CD4-positive, alpha-beta T cell (primary cell): Measurements from ENCODE around the gene PRG2. TPM values are rescaled to one million over a fixed set of nuclear protein-coding genes. Genes with fewer than 3 reads are reported as not detected.
A peak's percentile ranks its signal among the peaks of the same experiment; 100 is the strongest.

Source experiments
- ATAC-seq: fragments of 200-7000 bp; cut with Tn5 transposase; one replicate; pipeline ENCODE4 v1.10.0; 2022; ENCODE audit warnings: mild to moderate bottlenecking; ENCODE audit not compliant: poor library complexity
- CTCF ChIA-PET: fragments of 350-600 bp; sonication (Branson Sonifier 250); formaldehyde crosslinking; loops from one replicate; lab custom pipeline; 2021; ENCODE audit warnings: antibody characterized with exemption, inconsistent platforms; lab: Charles Lee
- POLR2A ChIA-PET: fragments of 350-600 bp; sonication (Branson Sonifier 250); formaldehyde crosslinking; loops from one replicate; lab custom pipeline; 2021; ENCODE audit warnings: antibody characterized with exemption, inconsistent platforms; lab: Charles Lee
- DNase-seq, 14 experiments: peaks; one replicate each; pipeline ENCODE4 v3.0.0-alpha.2; 2013 to 2020; ENCODE audit warnings: mixed read lengths in 2 of 14
- H3K27ac ChIP-seq, 2 donors: one replicate each; pipeline versions ENCODE4 v1.5.1 to v1.7.0; 2013; ENCODE audit warnings: low read length in 2 of 2, low read depth in 1 of 2, mild to moderate bottlenecking in 1 of 2
- H3K27me3 ChIP-seq, 2 experiments: 1 replicate in 1 of 2; 2 replicates in 1 of 2; pipeline versions ENCODE4 v1.6.1 to v1.7.0; 2013; ENCODE audit warnings: low read length in 2 of 2, control low read depth in 1 of 2, mild to moderate bottlenecking in 1 of 2, moderate library complexity in 1 of 2; ENCODE audit not compliant: insufficient read depth in 2 of 2, control insufficient read depth in 1 of 2
- H3K36me3 ChIP-seq: one replicate; pipeline ENCODE4 v1.6.1; 2013; ENCODE audit warnings: low read length, control low read depth; ENCODE audit not compliant: insufficient read depth
- H3K4me1 ChIP-seq: one replicate; pipeline ENCODE4 v1.6.1; 2013; ENCODE audit warnings: low read length, control low read depth; ENCODE audit not compliant: insufficient read depth
- H3K4me3 ChIP-seq: one replicate; pipeline ENCODE4 v1.5.1; 2013; ENCODE audit warnings: mild to moderate bottlenecking, low read length, moderate library complexity
- H3K9me3 ChIP-seq, 2 experiments: 1 replicate in 1 of 2; 2 replicates in 1 of 2; pipeline versions ENCODE4 v1.6.1 to v1.7.0; 2013; ENCODE audit warnings: low read length in 2 of 2, mild to moderate bottlenecking in 2 of 2, control low read depth in 1 of 2, moderate library complexity in 1 of 2; ENCODE audit not compliant: control insufficient read depth in 1 of 2, insufficient read depth in 1 of 2
- H3K27ac Mint-ChIP-seq: one replicate; pipeline ENCODE4 v1.8.0; 2020; ENCODE audit warnings: mixed read lengths
- H3K27me3 Mint-ChIP-seq: one replicate; pipeline ENCODE4 v1.8.0; 2021; ENCODE audit warnings: mixed read lengths
- H3K36me3 Mint-ChIP-seq: one replicate; pipeline ENCODE4 v1.8.0; 2021; ENCODE audit warnings: low read depth, mixed read lengths
- H3K4me1 Mint-ChIP-seq: one replicate; pipeline ENCODE4 v1.8.0; 2021; ENCODE audit warnings: low read depth, mixed read lengths
- H3K4me3 Mint-ChIP-seq: one replicate; pipeline ENCODE4 v1.8.0; 2020; ENCODE audit warnings: mild to moderate bottlenecking, mixed read lengths
- H3K9me3 Mint-ChIP-seq: one replicate; pipeline ENCODE4 v1.8.0; 2020; ENCODE audit warnings: mixed read lengths
- intact Hi-C, 2 experiments: fragments of 100-400 bp; cut with DNase I in 1 of 2; cut with micrococcal nuclease in 1 of 2; formaldehyde crosslinking; loops; one replicate each; pipeline versions ENCODE4 v1.15.1 to v1.9.0; 2023 to 2025; cut with DNase I, micrococcal nuclease
- total RNA-seq, 174 experiments: library from RNA in 2 of 174; stranded (reverse) in 2 of 174; gene quantifications; one replicate each; pipeline ENCODE4 v1.2.3 and lab custom pipeline; 2021 to 2026
- TF ChIP-seq, protein P1 (sequence below): fragments of 200-600 bp; IDR thresholded peaks from one replicate; pipeline ENCODE4 v1.8.0; 2022; ENCODE audit warnings: antibody characterized with exemption, mild to moderate bottlenecking

PRG2 gene
- total RNA-seq, 2 experiments from 2014 or later = 0.53 to 1.1 TPM

DNA sequence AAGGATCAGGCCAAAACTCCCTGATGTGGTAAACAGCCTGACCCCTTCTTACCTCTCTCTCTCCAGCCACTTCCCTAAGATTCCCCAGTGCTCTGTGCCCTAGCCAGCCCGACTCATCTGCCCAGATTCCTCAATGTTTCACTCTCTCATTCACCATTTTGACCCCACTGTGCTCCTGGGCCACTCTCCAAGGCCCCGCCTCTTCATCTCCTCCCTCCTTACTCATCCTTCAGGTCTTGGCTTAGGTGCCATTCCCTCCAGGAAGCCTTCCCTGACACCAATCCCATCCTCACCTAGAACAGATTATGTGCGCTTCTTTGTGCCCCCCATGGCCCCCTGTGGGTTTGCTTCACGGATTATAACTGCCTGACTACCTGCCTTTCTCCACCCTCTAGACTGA is 23.2 kb upstream of the PRG2 start:
- Mint-ChIP-seq H3K4me3 (no peak overlapping the region), H3K27me3 (no peaks in the 10 kb centered on the region), H3K4me1 (no peaks in the 10 kb centered on the region), H3K36me3 (peaks cover 87% of the 10 kb centered on the region), H3K9me3 (no peaks in the 10 kb centered on the region), H3K27ac (no peak overlapping the region)
- TF ChIP-seq, protein P1, sequence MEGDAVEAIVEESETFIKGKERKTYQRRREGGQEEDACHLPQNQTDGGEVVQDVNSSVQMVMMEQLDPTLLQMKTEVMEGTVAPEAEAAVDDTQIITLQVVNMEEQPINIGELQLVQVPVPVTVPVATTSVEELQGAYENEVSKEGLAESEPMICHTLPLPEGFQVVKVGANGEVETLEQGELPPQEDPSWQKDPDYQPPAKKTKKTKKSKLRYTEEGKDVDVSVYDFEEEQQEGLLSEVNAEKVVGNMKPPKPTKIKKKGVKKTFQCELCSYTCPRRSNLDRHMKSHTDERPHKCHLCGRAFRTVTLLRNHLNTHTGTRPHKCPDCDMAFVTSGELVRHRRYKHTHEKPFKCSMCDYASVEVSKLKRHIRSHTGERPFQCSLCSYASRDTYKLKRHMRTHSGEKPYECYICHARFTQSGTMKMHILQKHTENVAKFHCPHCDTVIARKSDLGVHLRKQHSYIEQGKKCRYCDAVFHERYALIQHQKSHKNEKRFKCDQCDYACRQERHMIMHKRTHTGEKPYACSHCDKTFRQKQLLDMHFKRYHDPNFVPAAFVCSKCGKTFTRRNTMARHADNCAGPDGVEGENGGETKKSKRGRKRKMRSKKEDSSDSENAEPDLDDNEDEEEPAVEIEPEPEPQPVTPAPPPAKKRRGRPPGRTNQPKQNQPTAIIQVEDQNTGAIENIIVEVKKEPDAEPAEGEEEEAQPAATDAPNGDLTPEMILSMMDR = no peak
- ChIA-PET POLR2A (no interaction called here), CTCF (no interaction called here)
- no peak overlapping the region for H3K27ac ChIP-seq
- no peaks in the 10 kb centered on the region for H3K4me1 ChIP-seq
- intact Hi-C loops = no loop called here
- no peaks in the 10 kb centered on the region for H3K9me3 ChIP-seq
- ATAC-seq (no peak), DNase-seq (no peak)
- no peaks in the 10 kb centered on the region for H3K27me3 ChIP-seq
- H3K36me3 ChIP-seq = peaks cover 71% of the 10 kb centered on the region
- no peak overlapping the region for H3K4me3 ChIP-seq

GRCh38 chr11:57410287-57410686 is 19.8 kb upstream of the PRG2 start:
- H3K4me3 ChIP-seq = no peak overlapping the region
- Mint-ChIP-seq H3K27ac (no peak overlapping the region), H3K27me3 (no peaks in the 10 kb centered on the region), H3K9me3 (no peaks in the 10 kb centered on the region), H3K36me3 (peaks cover 87% of the 10 kb centered on the region), H3K4me1 (no peaks in the 10 kb centered on the region), H3K4me3 (no peak overlapping the region)
- H3K4me1 ChIP-seq = peaks cover 4% of the 10 kb centered on the region
- intact Hi-C loops = no loop called here
- ATAC-seq = no peak
- no peak overlapping the region for H3K27ac ChIP-seq
- ChIA-PET POLR2A (no interaction called here), CTCF (no interaction called here)
- H3K27me3 ChIP-seq = no peaks in the 10 kb centered on the region
- TF ChIP-seq, protein P1 = no peak
- peaks cover 61% of the 10 kb centered on the region for H3K36me3 ChIP-seq
- no peaks in the 10 kb centered on the region for H3K9me3 ChIP-seq
- DNase-seq = peak in 2 of 14 experiments; percentile 8 to 24

DNA sequence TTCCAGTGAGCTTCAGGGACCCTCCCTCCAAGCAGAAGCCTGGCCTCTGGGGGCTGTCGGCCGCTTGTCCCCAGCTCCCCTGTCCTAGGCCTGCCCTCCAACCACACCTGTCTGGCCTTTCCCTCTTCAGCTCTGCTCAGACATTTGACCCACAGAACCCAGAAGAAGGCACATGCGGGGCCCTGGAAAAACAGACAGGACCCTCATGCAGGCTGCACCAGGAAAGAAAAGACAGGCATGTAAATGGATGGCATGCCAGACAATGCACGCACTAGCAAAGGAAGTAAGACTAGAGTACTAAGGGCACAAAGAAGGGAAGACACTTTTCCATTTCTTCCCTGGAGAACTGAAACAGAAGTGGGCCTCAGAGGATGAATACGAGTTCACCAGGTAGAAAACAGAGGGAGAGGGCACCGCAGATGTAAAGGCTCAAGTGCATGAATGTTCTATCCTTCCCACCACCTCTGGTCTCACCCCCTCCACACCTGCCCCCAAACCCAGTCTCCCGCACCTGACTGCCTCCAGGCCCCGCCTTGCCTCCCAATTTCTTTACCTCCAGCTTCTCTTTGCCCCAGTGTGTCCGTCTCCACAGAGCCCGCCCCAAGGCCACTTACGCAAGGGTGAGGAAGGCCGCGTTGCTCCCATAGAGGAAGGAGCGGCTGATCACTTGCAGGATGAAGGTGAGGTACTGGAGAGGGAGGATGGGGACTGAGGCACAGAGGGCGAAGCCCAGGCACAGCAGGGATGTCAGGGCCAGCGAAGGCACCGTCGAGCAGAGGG is 19.1 kb upstream of the PRG2 start:
- H3K4me1 Mint-ChIP-seq = no peaks in the 10 kb centered on the region
- Histone ChIP-seq H3K9me3 (no peaks in the 10 kb centered on the region), H3K4me3 (no peak overlapping the region), H3K27ac (no peak overlapping the region), H3K27me3 (no peaks in the 10 kb centered on the region), H3K4me1 (peaks cover 4% of the 10 kb centered on the region), H3K36me3 (peaks cover 54% of the 10 kb centered on the region)
- no peak overlapping the region for H3K27ac Mint-ChIP-seq
- intact Hi-C loops = no loop called here
- TF ChIP-seq, protein P1 = no peak
- no peak overlapping the region for H3K4me3 Mint-ChIP-seq
- H3K36me3 Mint-ChIP-seq = peaks cover 79% of the 10 kb centered on the region
- ChIA-PET CTCF (no interaction called here), POLR2A (no interaction called here)
- DNase-seq = no peak
- ATAC-seq = no peak
- H3K27me3 Mint-ChIP-seq = no peaks in the 10 kb centered on the region
- H3K9me3 Mint-ChIP-seq = no peaks in the 10 kb centered on the region
